Inferior parietal cortex (tissue), 1 donor: ENCODE measurements around the gene CSE1L.
"Not testable (repeated sequence)": the region's sequence is repeated elsewhere in the genome, so short reads cannot be mapped to it uniquely, and the experiment has no call there.

Source experiments
- DNase-seq: peaks from one replicate; pipeline ENCODE4 v3.0.0-alpha.2; 2016; ENCODE audit errors: extremely low spot score

CSE1L gene

DNA sequence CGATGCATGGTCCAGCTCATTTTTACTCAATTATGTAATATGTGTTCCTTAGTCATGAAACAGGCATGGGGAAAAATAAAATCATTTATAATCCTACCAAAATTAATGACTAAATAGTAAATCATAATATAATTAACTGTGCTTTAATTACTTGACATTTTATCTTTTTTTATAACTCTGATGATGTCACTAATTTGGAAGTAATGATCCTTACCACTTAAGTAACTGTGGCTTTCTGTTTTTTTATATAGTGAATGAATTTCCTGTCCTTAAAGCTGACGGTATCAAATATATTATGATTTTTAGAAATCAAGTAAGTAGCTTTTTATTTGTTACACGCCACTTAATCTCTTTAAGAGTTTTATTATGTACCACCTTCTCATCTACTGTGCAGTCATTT lies 32.2 kb downstream of the CSE1L start:
- no peak for DNase-seq

DNA sequence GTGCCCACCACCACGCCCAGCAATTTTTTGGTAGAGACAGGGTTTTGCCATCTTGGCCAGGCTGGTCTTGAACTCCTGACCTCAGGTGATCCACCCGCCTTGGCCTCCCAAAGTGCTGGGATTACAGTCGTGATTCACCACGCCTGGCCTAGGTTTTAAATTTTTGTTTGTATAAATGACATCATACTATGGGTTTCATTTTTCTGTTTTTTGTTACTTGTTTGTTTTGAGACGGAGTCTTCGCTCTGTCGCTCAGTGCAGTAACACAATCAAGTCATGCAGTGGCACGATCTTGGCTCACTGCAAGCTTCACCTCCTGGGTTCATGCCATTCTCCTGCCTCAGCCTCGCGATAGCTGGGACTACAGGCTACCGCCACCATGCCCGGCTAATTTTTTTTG lies 36.2 kb downstream of the CSE1L start:
- not testable (repeated sequence) for DNase-seq

DNA sequence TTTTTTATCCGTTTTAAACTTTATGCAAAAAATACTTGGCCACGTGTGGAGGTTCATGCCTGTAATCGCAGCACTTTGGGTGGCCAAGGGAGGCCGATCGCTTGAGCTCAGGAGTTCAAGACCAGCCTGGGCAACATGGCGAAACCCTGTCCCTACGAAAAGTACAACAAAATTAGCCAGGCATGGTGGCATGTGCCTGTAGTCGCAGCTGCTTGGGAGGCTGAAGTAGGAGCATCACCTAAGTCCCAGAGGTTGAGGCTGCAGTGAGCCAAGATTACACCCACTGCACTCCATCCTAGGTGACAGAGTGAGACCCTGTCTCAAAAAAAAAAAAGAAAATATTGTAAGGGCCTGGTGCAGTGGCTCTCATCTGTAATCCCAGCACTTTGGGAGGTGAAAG lies 45.0 kb downstream of the CSE1L start:
- DNase-seq, result no peak

DNA sequence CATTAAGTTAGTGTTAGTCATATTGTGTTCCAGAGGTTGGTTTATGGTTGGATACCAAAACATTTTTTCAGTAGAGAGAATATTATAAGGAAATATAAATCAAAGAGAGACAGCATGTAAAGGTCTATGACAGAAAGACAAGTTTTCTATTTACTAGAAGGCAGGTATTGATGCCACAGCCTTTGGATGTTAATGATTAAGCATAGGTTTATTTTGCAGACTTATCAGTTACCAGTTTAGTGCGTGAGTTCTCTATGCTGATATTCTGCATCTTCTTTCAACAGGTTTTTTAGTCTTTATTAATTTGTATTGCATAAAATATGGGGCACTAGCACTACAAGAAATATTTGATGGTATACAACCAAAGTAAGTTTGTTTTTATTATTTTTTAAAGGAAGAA lies 45.6 kb downstream of the CSE1L start:
- DNase-seq, result no peak

DNA sequence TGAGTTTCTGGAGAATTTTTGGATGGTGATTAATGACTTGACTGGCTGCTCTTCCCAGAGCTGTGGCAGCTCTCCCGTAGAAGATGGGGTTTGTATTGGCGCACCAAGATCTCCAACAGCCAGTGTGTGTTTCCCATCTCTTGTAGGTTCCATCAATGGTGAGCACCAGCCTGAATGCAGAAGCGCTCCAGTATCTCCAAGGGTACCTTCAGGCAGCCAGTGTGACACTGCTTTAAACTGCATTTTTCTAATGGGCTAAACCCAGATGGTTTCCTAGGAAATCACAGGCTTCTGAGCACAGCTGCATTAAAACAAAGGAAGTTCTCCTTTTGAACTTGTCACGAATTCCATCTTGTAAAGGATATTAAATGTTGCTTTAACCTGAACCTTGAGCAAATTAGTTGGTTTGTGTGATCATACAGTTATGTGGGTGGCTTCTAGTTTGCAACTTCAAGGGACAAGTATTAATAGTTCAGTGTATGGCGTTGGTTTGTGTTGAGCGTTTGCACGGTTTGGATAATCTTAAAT lies 50.2 kb downstream of the CSE1L start:
- DNase-seq, result no peak

DNA sequence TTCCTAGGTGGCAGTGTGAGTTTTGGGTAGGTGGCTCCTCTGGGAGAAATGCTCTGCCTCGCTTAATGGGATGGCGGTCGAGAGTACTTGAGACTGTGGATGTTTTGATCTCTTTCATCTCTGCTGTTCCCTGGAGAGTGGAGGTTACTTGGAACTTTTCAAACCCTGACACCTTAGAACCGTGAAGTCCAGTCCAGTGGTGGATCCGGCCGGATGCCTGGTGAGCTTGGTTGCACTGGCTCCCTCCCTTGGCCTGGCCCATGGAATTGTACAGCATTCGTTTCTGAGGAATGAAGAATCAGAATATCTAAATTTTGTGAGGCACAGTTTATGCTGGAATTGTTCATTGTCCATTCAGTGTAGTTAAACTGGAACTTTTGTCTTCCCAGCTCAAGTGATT lies 51.0 kb downstream of the CSE1L start:
- no peak for DNase-seq

DNA sequence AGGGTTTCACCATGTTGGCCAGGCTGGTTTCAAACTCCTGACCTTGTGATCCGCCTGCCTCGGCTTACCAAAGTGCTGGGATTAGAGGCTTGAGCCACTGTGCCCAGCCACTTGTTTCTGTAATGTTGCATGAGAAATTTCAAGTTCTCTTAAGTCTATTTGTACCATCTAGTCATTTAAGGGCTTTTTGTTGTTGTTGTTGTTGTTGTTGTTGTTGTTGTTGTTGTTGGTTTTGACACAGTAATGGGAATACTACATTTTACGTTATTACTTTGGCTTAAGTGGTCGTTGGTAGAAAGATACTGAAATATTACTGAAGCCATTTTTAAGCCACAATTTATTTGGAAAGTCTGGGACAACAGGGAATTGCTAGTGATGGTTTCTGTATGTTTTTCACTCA lies 52.0 kb downstream of the CSE1L start:
- no peak for DNase-seq

DNA sequence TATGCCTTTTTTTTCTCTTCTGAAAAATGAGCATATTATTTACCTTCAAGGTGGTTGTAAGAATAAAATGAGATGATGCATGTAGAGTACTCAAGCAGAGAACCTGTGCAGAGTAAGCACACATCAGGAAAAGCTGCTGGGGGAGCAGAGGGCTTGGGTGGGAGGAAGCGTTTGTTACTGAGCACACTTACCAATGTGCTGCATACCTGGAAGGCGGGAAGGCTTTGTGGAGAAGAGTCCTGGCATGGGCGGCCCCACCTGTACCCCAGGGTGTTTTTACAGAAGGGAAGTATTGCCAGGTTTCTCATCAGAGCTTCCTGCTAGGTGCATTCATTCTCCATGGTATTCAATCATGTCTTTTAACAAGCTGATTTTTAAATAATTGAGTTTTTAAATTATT lies 52.9 kb downstream of the CSE1L start:
- no peak for DNase-seq

DNA sequence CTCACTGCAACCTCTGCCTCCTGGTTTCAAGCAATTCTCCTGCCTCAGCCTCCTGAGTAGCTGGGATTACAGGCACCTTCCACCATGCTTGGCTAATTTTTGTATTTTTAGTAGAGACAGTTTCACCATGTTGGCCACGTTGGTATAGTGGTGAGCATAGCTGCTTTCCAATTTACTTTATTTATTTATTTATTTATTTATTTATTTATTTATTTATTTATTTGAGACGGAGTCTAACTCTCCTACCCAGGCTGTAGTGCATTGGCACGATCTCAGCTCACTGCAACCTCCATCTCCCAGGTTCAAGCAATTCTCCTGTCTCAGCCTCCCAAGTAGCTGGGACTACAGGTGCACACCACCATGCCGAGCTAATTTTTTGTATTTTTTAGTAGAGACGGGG lies 54.2 kb downstream of the CSE1L start:
- DNase-seq, result not testable (repeated sequence)

DNA sequence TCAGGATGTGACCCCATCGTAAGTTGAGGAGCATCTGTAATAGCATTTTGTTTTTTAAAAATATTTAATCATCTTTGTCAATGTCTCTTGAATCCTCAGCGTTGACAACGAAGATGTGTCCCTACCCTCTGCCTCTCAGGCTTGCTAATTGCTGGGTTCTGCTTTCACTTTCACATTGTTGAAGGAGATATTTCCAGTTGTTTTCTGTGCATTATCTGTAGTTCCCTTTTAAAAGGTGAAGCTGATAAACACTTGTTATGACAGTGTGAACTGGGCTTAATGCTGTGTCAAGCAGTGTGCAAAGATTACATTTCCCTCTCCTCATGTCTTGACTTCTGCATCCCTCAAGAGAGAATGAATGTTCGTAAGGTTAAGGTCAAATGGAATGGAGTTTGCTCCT lies 54.9 kb downstream of the CSE1L start:
- no peak for DNase-seq

DNA sequence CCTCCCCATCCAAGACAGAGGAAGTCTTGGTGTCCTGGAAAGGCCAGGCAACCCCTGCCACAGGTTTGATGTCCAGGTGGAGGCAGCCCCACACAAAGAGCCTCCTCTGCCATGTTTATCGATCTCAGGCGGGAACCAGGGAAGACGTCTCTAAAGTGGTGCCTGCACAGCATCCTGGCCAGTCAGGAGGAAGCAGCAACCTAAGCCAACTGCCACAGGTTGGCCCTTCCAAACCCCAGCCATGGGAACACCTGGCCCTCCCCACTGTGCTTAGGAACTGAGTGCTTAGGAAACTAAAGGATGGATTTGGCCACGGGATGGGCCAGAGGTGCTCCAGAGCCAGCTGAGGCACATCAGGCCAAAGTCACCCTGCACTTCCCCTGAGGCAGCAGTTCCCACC lies 56.9 kb downstream of the CSE1L start:
- DNase-seq, result no peak

DNA sequence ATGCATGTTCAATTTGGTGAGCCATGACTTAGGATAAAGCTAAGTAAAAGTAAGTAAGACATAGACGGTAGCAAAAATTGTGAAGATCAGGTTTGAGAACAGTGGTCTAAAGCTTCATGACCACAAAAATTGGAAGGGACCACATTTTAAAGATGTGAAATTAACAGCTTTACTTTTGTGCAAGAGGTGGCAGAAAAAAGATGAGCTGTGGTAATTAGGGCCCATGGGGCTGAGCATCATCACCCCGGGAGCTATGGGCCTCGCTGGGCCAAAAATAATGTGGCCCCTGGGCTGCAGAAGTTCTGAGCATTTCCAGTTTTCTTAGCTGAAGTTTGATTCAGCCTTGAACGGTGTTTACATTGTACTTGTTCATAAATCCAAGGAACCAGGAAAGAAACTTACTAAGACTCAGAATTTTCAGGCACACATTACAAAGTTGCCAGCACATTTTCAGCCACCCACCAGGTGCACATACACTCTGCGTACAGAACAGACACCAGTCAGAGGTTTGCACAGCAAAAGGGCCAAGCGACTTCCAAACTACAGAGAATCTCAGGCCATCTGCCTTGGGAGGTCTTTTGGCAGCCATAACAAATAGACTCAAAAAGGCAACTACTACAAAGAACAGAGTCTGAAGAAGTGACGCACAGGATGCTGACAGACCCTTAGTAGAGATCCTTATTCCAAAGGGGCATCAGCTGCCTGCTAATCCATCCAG lies 57.7 kb downstream of the CSE1L start:
- no peak for DNase-seq

DNA sequence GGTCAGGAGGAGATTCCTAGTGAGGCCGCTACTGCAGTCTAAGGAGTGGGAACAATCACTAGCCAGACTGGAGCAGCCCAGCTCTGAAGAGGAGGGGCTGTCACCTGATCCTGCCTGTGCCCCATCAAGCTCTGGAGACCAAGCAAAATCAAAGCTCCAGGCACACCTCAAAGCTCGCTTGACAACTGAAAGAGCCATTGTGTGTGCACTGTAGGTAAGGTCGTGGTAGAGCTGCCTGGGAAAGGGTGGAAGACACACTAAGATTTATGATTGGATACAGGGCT lies 58.2 kb downstream of the CSE1L start:
- no peak for DNase-seq

DNA sequence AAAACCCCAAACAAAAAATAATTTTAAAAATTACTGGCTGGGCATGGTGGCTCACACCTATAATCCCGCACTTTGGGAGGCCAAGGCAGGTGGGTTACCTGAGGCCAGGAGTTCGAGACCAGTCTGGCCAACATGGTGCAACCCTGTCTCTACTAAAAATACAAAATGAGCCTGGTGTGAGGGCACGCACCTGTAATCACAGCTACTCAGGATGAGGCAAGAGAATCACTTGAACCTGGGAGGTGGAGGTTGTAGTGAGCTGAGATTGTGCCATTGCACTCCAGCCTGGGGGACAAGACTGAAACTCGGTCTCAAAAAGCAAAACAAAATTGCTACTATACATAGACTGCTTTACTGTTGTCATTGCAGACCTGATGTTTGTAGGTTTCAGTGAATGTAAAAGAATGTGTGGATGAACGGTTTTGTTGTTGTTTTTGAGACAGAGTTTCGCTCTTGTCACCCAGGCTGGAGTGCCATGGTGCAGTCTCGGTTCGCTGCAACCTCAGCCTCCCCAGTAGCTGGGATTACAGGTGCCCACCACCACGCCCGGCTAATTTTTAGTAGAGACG lies 59.0 kb downstream of the CSE1L start:
- not testable (repeated sequence) for DNase-seq

DNA sequence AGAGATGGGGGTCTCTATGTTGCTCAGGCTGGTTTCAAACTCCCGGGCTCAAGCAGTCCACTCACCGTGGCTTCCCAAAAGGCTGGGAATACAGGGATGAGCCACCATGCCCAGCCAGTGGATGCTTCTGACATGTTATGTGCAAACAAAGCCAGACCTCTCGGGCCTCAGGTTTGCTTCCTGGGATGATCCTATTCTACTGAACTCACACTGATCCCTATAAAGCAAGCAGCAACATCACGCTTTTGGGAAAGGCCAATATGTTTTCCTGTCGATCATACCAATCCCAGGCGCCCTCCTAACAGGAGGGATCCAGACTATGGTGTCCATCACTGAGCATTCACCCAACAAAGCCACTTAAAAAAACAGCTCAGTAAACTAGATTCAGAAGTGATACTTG lies 60.2 kb downstream of the CSE1L start:
- no peak for DNase-seq

DNA sequence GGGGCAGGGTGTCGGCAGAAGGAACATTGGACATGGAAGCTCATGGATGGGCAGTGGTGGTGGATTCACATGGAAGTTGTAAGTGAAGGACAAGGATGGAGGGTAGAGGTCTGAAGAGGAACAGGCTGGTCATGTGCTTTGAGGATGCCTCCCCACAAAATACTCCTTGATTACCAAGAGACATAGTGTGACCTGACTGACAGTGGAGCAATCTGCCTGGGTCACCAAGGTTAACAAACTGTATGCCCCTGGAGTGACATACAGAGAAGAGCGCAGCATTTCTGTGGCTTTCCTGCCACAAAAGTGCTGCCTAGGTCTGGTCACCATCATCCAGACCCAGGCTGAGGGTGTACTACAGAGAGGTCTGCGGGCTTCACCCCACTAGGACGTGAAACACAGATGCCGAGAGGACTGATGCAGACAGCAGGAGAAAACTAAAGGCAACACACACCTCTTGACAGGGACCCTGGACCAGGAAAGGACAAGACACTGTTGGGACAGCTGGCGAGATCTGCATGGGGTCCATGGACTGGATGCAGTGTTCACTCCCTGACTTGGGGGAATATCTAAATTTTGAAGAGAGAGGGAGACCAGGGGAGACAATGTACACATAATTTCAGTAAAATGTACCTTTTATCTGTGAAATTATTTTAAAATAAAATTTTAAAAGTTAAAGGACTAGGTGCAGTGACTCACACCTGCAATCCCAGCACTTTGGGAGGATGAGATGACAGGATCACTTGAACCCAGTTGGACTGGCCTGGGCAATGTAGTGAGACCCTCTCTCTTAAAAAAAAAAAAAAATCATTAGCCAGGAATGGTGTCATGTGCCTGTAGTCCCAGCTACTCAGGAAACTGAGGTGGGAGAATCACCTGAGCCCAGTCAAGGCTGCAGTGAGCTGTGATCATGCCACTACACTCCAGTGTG lies 64.9 kb downstream of the CSE1L start:
- DNase-seq, result no peak

DNA sequence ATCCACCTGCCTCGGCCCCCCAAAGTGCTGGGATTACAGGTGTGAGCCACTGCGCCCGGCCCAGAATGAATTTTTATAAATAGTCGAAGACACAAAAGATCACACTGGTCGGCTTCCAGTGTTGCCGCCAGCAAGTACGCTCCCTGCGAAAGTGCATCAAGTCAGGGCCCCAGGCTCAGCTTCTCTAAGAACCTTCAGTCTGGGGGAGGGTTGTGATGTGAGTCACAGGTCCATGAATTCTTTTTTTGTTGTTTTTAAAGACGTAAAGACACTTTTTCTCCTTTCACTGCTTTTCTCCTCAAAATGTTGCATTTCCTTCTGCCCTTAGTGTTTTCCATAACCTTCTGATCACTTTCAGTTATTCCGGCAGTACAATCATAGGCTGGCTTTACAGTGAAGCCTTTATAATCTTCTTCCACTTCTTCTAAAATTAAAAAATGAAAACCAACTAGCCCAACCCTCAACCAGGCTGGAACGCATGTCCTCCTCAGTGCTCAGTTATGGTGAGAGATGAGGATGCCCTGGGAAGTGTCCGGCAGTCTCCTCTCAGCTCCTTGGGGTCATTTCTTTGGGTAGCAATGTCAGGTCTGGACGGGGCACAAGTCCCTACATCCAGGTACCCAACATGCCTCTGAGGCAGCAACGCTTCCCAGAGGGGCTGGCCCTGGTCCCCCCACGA lies 66.6 kb downstream of the CSE1L start:
- no peak for DNase-seq

DNA sequence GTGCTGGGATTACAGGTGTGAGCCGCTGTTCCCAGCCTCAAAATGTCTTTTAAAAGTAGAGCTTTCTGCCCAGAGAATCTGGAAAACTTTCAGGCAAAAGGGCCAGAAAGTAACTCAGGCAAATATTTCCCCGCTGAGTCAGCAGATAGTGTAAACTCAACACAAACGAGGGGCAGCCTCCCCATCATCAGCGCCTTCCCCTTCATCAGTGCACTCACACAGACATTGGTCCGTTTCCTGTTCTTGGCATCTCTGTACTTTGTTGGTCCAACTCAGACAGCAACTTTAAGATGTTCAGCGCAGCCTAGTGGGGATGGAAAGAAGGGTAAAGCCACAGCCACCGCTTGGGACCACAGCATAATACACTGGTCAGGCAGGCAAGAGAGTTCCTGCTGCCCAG lies 69.5 kb downstream of the CSE1L start:
- no peak for DNase-seq

DNA sequence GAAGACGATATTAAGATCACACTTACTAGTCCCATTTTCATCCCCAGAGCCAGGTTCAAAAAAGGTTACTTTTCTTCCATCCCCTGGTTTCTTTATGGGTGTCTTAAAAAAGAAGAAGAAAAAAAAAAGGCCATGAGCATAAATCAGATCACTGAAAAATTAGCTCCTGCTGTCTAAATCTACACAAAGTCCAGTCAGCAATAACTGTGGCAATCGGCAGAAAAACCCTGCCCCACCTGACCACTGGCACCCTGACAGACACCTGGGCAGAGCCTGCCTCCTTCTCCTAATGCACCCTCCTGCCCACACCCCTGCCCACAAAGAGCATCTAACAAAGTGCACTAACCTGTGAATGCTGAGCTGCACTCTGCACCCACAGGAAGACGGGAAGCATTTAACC lies 72.2 kb downstream of the CSE1L start:
- DNase-seq, result no peak

DNA sequence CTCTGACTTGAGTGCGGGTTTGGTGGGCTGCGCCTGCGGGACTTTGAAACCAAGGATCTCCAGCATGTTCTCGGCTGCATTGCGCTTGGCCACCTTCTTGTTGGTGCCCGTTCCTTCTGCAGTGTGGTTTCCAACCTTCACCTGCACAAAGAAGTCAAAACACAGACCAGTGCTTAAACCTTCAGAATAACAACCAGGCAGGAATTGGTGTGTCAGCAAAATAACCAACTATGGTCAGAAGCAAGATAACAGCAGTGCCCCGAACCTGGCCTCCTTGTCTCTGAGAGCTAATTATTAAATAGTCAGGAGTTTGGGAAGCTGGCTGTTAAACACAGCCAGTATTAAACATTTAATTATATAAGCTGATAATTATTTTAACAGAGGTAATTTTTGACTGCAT lies 73.9 kb downstream of the CSE1L start:
- DNase-seq, result no peak

DNA sequence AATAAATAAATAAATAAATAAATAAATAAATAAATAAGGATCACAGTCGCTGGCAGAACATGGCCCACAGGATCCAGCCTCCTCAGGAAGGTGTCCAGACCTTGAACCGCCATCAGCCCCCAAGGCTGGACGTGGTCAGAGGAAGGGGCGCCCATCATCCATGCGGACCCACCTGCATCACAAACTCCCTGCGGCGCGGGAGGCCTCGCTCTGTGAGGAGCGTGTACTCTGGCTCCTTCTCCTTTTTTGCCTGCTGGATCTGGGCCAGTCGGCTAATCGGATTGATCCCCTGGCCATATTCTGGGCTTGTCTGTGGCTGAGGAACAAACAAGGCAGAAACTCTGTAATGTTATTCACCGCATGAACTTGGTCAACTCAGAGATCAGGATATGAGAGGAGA lies 76.8 kb downstream of the CSE1L start:
- no peak for DNase-seq

DNA sequence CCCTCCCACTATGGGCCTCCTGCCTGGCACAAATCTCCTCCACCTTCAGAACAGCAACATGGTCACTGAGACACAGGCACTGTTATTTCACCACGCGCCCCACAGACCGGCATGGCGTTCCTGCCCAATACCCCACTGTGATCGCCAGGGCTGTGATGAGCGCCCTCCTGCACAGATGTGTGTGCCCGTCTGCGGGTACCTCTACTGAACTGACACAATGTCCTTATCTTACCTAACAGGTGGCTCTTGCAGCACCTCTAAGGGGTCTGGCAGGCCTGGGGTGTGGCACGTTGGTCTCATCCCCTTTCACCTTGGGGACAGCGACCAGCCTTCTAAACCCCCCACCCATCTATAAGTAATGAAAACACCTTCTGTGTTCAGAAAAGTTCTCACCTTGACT lies 77.9 kb downstream of the CSE1L start:
- DNase-seq, result no peak
